HFFc6 (cell line): ENCODE measurements around the gene POLDIP2. TPM values are rescaled to one million over a fixed set of nuclear protein-coding genes. Genes with fewer than 3 reads are reported as not detected.
A peak's percentile ranks its signal among the peaks of the same experiment; 100 is the strongest.

Experiments used
- DNase-seq: peaks from one replicate; pipeline ENCODE4 v3.0.0-alpha.2; 2018
- H3K27ac Mint-ChIP-seq: 2 replicates; pipeline ENCODE4 v1.8.0; 2020; ENCODE audit warnings: mild to moderate bottlenecking, mixed read lengths
- H3K27me3 Mint-ChIP-seq: 2 replicates; pipeline ENCODE4 v1.8.0; 2021; ENCODE audit warnings: mild to moderate bottlenecking, moderate library complexity, mixed read lengths; ENCODE audit not compliant: insufficient read depth
- H3K36me3 Mint-ChIP-seq: 2 replicates; pipeline ENCODE4 v1.8.0; 2021; ENCODE audit warnings: low read depth, mixed read lengths
- H3K4me1 Mint-ChIP-seq: 2 replicates; pipeline ENCODE4 v1.8.0; 2020; ENCODE audit warnings: low read depth, mixed read lengths
- H3K4me3 Mint-ChIP-seq: 2 replicates; pipeline ENCODE4 v1.8.0; 2020; ENCODE audit warnings: mild to moderate bottlenecking, moderate library complexity, mixed read lengths
- H3K9me3 Mint-ChIP-seq: 2 replicates; pipeline ENCODE4 v1.8.0; 2020; ENCODE audit warnings: mild to moderate bottlenecking, mixed read lengths
- total RNA-seq, 6 experiments: library from RNA; stranded (reverse); fragmentation: NEBNext Ultra II Directional; extraction: Animal tissue kit (Norgen Biotek cat#: 25700); gene quantifications; 2 replicates in 1 of 6; 3 replicates in 5 of 6; pipeline ENCODE4 v1.2.3, GENCODE V29; 2021
- TF ChIP-seq, protein P1 (sequence below): fragments of 200-600 bp; sonication (generic); IDR thresholded peaks from 2 replicates; pipeline ENCODE4 v1.5.0; 2021; ENCODE audit warnings: antibody characterized with exemption, mild to moderate bottlenecking

POLDIP2 gene
- total RNA-seq, 6 experiments from 2014 or later, result 104 to 118 (median 106) TPM

DNA sequence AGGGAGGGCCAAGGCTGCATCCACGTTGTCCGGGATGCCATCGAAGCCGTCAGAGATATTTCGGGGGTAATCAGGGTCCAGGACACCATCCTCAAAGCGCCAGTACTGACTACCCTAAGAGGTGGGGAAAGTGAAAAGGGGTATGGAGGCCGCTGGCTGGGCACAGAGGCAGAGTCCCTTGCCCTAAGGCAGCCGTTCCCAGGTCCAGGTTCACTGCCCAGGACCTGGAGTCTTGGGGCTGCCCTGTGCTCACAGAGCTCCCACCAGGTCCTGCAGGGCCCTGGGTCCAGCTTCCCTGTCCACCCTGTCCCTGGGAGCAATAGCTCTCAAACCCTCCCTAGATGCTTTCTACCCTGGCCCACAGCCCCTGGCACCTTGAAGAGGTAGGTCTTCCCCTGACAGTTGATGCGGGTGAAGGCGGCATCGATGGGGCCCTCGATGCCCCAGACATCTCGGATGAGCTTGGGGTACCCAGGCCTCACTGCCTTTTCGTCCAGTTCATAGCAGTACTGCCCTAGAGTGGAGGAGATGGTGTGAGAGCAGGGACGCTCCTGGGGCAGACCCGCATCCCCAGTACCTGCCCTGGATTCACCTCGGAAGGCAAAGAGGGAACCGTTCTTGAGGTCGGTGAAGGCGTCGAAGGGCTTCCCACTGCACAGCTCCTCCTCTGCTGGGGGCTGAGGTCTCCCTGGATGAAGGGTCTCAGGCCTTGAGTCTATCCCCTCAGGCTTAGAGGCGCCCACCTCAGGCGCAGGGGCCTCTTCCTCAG, 11.8 kb upstream of the POLDIP2 start:
- H3K9me3 Mint-ChIP-seq, result no peaks in the 10 kb centered on the region
- H3K27me3 Mint-ChIP-seq, result no peaks in the 10 kb centered on the region; the same call in 1 of the 2 replicates
- no peak for DNase-seq
- TF ChIP-seq, protein P1, sequence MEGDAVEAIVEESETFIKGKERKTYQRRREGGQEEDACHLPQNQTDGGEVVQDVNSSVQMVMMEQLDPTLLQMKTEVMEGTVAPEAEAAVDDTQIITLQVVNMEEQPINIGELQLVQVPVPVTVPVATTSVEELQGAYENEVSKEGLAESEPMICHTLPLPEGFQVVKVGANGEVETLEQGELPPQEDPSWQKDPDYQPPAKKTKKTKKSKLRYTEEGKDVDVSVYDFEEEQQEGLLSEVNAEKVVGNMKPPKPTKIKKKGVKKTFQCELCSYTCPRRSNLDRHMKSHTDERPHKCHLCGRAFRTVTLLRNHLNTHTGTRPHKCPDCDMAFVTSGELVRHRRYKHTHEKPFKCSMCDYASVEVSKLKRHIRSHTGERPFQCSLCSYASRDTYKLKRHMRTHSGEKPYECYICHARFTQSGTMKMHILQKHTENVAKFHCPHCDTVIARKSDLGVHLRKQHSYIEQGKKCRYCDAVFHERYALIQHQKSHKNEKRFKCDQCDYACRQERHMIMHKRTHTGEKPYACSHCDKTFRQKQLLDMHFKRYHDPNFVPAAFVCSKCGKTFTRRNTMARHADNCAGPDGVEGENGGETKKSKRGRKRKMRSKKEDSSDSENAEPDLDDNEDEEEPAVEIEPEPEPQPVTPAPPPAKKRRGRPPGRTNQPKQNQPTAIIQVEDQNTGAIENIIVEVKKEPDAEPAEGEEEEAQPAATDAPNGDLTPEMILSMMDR, result no peak
- H3K36me3 Mint-ChIP-seq, result peaks cover 4% of the 10 kb centered on the region; the same call in 1 of the 2 replicates
- peaks cover 31% of the 10 kb centered on the region for H3K4me1 Mint-ChIP-seq
- no peak overlapping the region for H3K4me3 Mint-ChIP-seq
- no peak overlapping the region for H3K27ac Mint-ChIP-seq

DNA sequence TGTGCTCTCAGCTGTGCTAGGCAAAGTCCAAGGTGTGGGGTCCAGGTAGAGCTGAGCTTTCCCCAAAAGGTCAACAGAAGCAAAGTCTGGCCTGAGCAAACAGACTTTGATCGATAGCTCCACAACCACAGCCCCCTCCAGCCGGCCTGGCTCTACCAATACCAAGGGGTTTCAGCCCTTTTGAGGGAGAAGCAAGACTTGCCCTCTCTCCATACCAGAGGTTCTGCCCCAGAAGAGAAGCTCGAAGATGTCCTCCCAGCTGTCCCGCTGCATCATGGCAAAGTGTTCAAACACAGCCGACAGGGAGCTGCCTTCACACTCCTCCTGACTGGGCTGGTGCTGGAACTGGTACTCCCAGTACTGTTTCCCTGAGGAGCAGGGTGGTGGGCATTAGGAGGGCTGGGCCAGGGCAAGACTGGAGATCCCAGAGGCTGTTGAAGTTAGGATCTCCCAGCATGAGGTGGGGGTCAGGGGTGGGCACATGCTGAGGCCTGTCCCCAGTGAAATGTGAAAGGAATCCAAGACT, 11.0 kb upstream of the POLDIP2 start:
- DNase-seq, result no peak
- TF ChIP-seq, protein P1, result no peak
- Mint-ChIP-seq H3K27ac (no peak overlapping the region), H3K4me1 (peaks cover 26% of the 10 kb centered on the region), H3K9me3 (no peaks in the 10 kb centered on the region), H3K4me3 (no peak overlapping the region), H3K27me3 (no peaks in the 10 kb centered on the region; the same call in 1 of the 2 replicates), H3K36me3 (no peaks in the 10 kb centered on the region; the same call in 1 of the 2 replicates)

DNA sequence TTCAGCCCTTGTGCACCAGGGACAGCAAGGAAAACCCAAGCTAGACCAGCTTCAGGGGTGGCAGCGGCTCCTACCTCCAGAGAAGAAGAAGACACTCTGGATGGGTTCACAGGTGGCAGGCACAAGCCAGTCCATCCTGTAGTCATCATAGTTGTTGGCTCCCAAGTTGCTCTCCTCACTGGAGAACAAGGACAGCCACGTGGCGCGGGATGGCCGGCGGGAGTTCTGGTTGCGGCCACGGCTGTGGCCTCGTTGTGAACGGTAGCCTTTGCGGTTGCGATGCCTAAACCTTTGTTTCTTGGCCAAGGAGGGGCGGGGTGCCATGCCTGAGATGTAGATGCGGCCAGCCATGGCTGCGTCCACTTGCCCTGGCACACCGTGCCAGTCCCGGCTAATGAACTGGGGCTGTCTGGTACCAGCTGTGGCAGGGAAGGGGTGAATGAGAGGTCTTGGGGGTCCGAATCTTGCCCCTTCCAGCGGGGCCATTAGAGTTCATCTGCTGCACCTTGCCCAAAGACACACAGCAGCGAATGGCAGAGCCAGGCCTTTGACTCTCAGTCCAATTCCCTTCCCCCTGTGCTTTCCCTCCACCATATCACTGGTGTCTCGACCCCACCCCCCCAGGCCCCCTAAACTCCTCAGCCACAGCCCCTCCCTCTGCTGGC, 10.4 kb upstream of the POLDIP2 start:
- H3K36me3 Mint-ChIP-seq, result no peaks in the 10 kb centered on the region
- H3K9me3 Mint-ChIP-seq, result no peaks in the 10 kb centered on the region
- H3K4me1 Mint-ChIP-seq, result peaks cover 20% of the 10 kb centered on the region
- TF ChIP-seq, protein P1, result no peak
- H3K27ac Mint-ChIP-seq, result no peak overlapping the region
- no peak for DNase-seq
- no peak overlapping the region for H3K4me3 Mint-ChIP-seq
- no peaks in the 10 kb centered on the region; the same call in 1 of the 2 replicates for H3K27me3 Mint-ChIP-seq

DNA sequence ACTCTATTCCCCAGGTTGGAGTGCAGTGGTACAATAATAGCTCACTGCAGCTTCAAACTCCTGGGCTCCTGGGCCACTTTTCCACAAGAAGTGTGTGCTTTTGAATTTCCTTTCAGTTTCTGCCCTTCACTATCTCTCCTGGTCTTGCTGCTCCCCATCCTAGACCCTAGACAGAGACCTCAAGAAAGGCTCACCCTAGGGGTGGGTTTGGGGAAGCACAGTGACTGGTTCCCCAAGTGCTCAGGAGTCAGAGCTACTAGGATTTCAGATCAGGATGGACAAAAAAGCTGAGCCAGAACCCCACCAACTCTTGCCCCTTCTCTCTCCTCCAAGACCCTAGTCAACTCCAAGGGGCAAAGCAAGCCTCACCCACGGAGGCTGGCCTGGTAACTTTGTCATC, 9.3 kb upstream of the POLDIP2 start:
- TF ChIP-seq, protein P1, result peak; percentile 44; the same call in 1 of the 2 replicates
- no peaks in the 10 kb centered on the region for H3K9me3 Mint-ChIP-seq
- H3K36me3 Mint-ChIP-seq, result no peaks in the 10 kb centered on the region
- H3K4me3 Mint-ChIP-seq, result no peak overlapping the region
- no peak overlapping the region for H3K27ac Mint-ChIP-seq
- peaks cover 17% of the 10 kb centered on the region for H3K4me1 Mint-ChIP-seq
- no peak for DNase-seq
- no peaks in the 10 kb centered on the region; the same call in 1 of the 2 replicates for H3K27me3 Mint-ChIP-seq

DNA sequence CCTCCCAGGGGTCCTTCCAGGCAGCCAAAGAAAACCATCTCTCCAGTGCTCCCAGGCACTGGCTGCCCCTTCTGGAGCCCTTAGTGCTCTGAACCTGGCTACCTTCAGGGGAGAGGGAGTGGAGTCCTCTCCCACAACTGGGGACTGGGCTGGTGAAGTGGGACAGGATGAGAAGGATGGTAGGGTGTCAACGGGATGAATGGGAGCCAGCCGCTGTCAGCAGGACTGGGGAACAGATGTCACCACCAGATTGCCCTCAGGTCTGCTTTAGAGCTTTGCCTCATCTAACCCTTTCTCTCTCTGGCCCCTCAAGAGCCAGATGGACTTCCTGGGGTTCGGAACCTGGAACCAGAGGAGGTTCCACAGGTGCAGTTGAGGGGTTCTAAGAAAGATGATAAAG, 8.2 kb upstream of the POLDIP2 start:
- H3K9me3 Mint-ChIP-seq, result no peaks in the 10 kb centered on the region
- H3K27me3 Mint-ChIP-seq, result no peaks in the 10 kb centered on the region; the same call in 1 of the 2 replicates
- peaks cover 9% of the 10 kb centered on the region for H3K4me1 Mint-ChIP-seq
- no peak overlapping the region for H3K27ac Mint-ChIP-seq
- H3K4me3 Mint-ChIP-seq, result no peak overlapping the region
- no peak for DNase-seq
- TF ChIP-seq, protein P1, result no peak
- H3K36me3 Mint-ChIP-seq, result peaks cover 10% of the 10 kb centered on the region; the same call in 1 of the 2 replicates
